HUDEP-2 (cell line): ENCODE measurements around the gene SIRT3.

Experiments used
- DNase-seq, 76 experiments: peaks; one replicate each; lab custom pipeline; 2025; ENCODE audit not compliant: unreplicated experiment in 76 of 76; lab: John Stamatoyannopoulos, UW

The SIRT3 gene

DNA sequence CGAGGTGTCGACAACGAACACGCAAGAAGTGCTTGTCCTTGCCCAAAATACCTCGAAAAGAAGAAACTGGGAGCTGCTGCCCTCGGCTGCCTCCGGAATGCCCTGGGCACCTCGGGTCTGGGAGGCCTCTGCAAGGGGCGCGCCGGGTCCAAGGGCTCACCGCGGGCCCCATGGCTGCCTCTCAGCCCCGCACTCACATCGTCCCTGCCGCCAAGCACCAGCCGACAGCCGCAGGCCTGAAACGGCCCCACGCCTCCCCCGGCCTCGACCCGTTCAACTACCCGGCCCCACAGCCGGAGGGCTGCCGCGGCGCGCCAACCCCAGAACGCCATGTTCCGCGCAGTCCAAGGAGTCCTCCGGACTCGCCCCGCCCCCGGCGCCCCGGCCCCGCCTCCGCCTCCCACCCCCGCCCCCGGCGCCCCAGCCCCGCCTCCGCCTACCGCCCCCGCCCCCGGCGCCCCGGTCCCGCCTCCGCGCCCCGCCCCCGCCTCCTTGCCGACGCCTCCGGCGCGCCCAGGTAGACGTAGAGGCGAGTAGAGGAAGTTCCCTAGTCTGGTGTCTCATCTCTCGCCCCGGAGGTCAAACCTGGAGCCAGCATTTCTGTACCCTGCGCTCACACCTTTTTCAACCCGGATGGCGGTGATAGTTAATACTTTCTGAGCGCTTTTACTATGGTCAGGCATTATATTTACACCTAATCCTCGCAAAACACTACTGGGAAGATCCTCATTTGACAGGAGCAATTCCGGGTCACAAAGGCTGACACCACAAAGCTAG, at the start of gene SIRT3:
Gene SIRT3, minus strand, starts transcription at position 346 of the 777 bp plus-strand sequence. Its CDS starts 14 bp downstream, at position 332.
- peak in 74 of 76 experiments; percentile 12 to 89 (median 74) for DNase-seq

DNA sequence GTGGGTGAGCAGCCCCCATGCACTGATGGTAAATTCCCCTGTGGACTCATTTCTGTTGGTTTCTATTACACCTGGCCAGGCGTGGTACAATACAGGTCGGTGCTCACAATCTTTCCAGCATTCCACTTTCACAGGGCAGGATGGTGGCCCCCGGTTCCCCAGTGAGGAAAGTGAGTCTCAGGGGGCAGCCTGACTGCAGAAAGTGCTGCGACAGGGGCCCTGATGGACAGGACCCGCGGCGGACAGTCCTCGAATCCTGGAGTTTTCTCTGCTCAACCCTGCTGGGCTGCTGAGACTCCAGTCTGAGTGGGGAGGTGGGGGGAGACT, 49.7 kb upstream of the SIRT3 start:
- no peak for DNase-seq

DNA sequence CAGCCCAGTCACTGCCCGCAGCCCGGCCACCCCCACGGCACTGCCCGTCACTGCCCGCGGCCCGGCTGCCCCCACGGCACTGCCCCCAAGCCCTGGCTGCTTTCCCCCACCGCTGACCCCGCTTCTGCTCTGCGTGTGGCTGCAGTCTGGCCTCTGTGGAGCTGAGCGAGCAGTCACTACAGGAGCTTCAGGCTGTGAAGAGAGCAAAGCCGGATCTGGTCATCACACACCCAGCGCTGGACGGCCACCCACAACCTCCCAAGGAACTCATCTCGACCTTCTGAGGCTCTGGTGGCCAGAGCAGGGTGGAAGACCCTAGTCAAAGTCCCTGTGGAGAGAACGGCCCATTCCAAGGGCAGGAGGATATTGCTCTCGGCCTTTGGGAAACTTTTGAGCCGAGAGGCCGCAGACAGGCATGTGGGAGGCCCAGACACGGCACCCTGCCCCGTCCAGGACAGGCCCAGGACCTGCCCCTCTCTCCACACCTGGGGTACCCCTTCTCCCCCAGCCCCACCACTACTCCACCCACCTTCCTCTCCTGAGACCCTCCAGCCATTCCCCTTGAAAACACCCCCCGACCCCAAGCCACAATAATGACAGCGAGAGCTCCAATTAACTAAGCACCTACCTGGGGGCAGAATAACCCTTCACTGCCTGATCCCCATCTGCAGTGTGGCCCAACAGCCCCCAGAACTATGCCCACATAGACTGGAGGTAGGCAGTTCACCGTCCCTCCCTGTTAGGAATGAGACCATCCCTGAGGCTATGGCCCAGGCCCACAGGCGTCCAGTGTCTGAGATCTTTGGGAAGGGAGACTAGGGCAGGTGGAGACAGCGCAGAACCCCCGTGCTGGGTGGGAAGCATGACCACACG, 49.1 kb upstream of the SIRT3 start:
- DNase-seq, result no peak

DNA sequence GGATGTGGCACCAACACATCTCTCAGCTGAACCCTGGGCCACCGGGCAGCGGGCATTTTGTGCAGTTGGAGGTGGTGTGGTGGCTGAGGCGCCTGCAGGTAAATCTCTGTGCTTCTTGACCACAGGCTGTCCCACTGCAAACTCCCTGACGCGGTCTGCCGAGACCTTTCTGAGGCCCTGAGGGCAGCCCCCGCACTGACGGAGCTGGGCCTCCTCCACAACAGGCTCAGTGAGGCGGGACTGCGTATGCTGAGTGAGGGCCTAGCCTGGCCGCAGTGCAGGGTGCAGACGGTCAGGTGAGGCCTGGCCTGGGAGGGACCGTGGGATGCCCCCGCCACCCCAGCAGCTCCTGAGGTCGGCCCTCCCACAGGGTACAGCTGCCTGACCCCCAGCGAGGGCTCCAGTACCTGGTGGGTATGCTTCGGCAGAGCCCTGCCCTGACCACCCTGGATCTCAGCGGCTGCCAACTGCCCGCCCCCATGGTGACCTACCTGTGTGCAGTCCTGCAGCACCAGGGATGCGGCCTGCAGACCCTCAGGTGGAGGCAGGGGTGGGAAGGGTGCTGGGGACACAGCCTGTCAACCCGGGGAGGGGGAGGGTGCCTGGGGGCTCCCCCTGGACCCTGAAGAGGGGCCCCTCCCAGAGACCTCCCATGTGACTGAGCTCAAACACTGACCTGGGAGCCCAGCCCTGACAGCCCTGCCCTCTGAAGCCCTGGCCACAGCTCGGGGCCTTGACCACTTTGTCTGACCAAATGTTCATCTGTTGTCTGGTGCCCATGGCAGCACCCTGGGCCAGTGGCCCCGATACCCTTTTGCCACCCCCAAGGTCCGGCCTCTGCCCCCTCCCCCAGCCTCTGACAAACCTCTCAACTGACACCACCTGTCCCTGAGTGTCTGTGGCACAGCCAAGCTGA, 48.2 kb upstream of the SIRT3 start:
- DNase-seq, result no peak

DNA sequence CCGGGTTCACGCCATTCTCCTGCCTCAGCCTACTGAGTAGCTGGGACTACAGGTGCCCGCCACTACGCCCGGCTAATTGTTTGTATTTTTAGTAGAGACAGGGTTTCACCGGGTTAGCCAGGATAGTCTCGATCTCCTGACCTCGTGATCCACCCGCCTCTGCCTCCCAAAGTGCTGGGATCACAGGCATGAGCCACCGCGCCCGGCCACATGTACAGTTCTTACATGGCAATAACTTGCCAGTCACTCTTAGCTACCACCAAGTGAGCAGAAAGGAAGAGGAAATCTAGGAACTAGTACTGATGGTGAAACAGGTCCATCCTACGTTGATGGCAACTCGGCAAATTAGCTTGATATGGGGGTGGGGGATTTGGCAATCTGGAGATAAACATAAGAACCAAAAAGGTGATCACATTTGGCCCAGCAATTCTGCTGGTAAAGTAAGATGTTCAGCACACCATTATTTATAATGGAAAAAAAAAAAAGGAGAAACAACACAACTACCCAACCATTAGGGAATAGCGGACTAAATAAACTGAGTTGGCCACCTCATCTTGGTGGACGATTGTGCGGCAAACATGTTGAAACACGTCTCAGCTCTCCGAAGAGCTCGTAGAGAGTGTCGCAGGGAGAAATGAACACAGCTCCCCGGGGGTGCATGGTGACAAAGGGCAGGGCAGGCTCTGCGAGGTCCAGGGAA, 47.4 kb upstream of the SIRT3 start:
- DNase-seq, result no peak

DNA sequence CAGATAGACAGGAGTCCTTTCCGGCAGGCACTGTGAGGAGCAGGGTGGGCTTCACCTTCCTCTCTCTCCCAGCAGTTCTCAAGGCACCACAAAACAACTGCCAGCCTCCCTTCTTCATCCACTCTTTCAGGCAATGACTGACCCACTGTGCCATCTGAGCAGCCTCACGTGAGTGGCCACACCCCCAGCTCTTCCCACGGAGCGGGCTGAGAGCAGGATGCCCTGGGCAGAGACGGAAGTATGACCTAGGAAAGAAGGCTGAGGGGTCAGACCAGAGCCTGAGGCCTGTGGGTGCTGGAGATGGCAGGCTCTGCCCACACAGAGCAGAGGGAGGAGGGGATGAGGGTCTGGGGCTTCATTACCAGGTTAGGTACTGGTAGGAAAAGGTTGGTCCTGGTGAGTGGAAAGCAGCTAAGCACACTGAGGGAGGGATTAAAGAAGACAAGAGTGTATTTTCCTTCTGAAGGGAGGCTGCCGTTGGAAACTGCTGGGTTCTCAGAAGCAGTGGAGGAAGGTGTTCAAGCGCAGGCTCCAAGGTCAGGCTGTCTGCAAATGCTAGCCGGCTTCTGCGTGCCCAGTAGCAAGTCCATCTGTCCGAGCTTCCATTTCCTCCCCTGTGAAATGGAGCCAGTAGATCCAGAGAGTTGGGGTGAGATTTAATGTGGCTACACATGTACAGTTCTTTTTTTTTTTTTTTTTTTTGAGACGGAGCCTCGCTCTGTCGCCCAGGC, 46.7 kb upstream of the SIRT3 start:
- no peak for DNase-seq

DNA sequence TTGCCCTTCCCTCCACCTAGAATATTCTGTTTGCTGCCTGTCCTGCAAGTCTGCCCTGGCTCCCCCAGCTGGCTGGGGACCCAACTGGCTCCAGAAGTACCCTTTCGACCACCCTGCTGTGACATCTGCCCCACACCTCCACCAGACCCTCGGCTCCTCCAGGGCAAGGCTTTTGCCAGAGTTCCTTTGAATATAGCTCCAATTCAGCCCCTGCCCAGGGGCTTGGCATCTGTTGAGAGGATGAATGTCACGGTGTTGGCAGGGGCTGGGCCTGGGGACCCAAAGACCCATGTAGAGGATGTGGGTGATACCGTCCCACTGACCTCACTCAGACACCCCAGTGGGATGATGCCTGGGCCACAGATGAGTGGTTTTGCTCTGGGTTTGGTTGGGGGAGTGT, 46.0 kb upstream of the SIRT3 start:
- no peak for DNase-seq

DNA sequence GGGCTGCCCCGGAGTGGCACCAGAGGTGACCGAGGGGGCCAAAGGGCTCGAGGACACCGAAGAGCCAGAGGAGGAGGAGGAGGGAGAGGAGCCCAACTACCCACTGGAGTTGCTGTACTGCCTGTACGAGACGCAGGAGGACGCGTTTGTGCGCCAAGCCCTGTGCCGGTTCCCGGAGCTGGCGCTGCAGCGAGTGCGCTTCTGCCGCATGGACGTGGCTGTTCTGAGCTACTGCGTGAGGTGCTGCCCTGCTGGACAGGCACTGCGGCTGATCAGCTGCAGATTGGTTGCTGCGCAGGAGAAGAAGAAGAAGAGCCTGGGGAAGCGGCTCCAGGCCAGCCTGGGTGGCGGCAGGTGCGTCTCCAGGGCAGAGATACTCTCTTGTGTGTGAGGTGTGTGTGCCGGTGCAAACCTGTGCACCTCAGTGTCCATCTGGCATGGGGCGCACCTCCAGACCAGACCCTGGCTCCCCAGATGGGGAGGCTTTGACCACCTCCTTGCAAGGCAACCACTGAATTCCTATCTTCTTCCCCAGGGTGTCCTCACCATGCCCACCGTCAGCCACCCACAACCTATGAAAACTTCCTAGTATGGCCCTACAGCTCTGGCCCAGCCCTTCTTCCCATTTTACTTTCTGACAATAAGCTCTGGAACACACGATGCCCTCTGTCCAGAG, 45.5 kb upstream of the SIRT3 start:
- DNase-seq, result no peak

DNA sequence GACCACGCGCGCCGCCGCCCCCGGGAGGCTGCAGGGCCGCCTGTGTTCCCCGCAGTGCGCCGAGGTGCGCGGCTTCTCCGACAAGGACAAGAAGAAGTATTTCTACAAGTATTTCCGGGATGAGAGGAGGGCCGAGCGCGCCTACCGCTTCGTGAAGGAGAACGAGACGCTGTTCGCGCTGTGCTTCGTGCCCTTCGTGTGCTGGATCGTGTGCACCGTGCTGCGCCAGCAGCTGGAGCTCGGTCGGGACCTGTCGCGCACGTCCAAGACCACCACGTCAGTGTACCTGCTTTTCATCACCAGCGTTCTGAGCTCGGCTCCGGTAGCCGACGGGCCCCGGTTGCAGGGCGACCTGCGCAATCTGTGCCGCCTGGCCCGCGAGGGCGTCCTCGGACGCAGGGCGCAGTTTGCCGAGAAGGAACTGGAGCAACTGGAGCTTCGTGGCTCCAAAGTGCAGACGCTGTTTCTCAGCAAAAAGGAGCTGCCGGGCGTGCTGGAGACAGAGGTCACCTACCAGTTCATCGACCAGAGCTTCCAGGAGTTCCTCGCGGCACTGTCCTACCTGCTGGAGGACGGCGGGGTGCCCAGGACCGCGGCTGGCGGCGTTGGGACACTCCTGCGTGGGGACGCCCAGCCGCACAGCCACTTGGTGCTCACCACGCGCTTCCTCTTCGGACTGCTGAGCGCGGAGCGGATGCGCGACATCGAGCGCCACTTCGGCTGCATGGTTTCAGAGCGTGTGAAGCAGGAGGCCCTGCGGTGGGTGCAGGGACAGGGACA, 44.8 kb upstream of the SIRT3 start:
- no peak for DNase-seq

DNA sequence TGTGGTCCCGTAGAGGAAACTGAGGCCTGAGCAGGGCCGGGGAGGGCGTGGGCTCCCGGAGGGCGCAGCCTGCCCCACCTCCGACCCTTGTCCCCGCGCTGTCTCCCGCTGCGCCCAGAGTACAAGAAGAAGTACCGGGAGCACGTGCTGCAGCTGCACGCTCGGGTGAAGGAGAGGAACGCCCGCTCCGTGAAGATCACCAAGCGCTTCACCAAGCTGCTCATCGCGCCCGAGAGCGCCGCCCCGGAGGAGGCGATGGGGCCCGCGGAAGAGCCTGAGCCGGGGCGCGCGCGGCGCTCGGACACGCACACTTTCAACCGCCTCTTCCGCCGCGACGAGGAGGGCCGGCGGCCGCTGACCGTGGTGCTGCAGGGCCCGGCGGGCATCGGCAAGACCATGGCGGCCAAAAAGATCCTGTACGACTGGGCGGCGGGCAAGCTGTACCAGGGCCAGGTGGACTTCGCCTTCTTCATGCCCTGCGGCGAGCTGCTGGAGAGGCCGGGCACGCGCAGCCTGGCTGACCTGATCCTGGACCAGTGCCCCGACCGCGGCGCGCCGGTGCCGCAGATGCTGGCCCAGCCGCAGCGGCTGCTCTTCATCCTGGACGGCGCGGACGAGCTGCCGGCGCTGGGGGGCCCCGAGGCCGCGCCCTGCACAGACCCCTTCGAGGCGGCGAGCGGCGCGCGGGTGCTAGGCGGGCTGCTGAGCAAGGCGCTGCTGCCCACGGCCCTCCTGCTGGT, 44.0 kb upstream of the SIRT3 start:
- no peak for DNase-seq

DNA sequence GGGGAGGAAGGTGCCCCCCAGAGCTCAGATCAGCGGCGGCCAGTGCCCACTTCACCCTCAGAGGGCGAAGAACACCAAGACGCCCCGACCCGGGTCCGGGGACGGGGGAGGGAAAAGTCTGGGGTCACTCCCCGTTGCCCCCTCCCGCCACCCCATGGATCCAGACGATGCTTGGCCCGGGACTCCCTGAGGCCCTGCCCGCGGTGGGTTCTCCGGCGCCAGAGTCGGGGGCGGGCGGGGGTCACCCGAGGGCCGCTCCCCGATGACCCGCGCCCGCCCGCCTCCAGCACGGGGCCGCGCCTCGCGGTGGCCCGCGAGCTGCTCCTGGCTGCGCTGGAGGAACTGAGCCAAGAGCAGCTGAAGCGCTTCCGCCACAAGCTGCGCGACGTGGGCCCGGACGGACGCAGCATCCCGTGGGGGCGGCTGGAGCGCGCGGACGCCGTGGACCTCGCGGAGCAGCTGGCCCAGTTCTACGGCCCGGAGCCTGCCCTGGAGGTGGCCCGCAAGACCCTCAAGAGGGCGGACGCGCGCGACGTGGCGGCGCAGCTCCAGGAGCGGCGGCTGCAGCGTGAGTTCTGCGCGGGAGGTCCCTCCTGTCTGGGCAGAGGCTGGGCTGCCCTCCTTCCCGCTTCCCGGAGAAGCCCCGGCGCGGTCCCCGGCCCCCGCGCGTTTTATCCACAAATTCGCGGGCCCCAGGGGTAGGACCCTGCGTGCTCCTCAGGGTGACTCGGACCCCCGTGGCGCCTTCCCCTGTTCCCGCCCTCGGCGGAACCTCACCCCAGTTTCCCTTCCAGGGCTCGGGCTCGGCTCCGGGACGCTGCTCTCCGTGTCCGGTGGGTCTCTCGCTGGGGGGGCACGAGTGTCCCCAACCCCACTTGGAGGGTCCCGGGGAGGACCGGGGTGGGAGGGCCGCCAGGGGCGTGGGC, 43.2 kb upstream of the SIRT3 start:
- DNase-seq, result no peak

DNA sequence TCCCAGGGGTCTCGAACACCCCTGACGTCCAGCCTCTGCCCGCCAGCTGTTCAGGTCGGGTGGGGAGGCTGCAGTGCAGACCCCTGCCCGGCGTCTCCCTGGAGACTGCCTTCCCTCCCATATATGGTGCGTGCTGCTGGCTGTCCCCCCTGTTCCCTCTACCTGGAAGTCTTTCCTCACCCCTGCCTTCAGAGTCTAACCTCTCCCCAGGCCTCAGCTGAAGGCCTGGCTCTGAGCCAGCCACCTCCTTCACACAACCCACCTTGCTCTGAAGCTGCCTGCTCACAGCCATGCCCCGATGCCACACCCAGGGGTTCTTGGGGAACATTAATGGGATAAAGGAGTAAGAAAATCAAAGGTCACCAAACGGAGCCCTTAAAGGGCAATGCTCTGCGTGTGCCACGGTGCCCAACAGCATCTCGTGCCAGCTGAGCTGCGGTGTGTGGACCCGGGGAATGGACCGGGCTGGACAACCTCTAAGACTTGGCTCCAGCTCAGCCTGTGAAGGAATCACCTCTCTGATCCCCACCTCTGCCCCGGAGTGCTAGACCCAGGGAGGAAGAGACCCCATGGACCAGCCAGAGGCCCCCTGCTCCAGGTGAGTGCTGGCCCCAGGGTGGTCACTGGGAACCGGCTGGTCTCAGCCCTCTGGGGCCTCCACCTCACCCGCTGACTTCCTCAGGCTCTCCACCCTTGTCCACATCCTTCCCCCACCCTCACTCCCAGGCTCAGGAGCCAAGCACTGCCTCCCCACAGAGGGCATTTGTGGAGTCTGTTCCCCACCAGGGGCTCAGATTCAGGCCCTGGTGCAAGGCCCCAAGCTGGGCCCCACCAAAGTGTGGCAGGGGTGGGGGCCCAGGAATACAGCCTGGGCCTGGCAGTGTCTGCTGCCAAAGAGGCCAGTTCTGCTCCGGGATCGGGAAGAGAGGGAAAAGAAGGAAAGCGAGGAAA, 42.1 kb upstream of the SIRT3 start, which contains the start of gene NLRP6:
Gene NLRP6, plus strand, starts transcription at position 407 of the 951 bp plus-strand sequence. Its CDS starts 163 bp downstream, at position 570.
- no peak for DNase-seq

DNA sequence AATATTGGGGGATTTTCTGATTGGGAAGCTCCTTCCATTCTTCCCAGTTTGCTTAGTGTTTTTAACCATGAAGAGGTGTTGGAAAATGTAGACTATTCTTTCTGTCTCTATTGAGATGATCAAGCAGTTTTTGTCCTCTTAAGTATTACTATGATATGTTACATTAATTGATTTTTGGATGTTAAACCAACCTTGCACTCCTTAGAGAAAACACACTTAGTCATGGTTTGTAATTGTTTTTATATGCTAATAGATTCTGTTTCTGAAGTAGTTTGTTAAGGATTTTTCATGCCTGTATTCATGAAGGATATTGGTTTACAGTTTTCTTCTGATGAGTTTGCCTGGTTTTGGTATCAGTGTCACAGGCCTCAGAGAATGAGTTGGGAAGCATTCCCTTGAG, 40.1 kb upstream of the SIRT3 start:
- no peak for DNase-seq

DNA sequence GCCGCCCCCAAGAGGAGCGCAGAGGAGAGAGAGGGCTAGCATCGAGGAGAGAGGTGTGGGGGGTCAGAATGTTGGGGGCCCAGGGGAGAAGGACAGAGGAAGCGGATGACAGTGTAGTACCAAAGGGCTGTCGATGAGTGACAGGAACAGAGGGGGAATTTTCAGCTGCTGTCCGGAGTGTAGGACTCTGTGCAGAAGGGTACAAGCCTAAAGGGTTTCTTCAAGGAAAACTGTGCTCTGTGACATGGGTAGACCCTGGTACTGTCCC, 36.7 kb upstream of the SIRT3 start:
- no peak for DNase-seq

DNA sequence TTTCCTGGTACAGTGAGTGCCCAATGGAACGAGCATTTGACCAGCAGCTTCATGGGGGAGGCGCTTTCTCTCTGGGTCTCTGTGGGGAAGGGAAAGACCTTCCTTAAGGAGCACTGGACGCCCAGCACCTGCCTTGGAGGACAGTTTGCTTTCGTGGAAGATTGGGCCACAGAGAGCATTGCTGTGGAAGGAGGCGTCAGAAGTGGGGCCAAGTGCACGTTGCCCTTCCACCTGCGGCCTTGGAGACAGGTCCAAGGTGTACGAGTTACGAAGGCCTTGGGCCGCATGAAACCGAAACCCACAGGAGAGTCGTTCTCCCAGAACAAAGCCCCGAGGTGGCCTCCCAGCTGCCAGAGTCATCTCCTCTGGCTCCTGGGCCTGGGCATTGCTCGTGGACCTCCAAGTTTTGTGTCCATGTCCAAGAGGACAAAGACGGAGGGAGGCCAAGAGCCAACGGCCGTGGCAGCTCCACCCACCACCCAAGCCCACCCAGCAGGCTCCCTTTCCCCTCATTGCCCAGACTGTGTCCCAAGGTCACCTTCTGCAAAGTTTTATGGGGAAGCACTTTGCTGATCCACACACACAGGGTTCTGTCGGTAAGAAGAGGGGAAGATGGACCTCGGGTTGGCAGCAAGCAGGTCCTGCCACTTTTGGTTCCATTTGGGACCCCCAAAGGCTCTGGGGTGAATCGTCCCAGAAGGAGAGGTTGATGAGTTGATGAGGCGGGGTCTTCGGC, 36.2 kb upstream of the SIRT3 start:
- DNase-seq, result no peak
